ENCODE measurements around the gene ESRRA. TPM values are rescaled to one million over a fixed set of nuclear protein-coding genes. Genes with fewer than 3 reads are reported as not detected.

Gene ESRRA
- total RNA-seq, 1 experiment from 2014 or later, result 61.0 TPM

- BruUV-seq (replicated peaks), result no TSS peak
Measured at GRCh38 chr11:64268893-64269539, 36.3 kb upstream of the ESRRA start.

GRCh38 chr11:64269540-64270220, 35.6 kb upstream of the ESRRA start:
- peak; percentile 99 for DNase-seq
- intact Hi-C loops (cut with micrococcal nuclease; ENCODE audit: unreplicated experiment), result loop anchor here (1.0 kb wide), 5 partner anchors 16 to 65 kb away; partner anchors contain the start of genes ESRRA, FKBP2 and GPR137
- TF ChIP-seq CTCF (conservative IDR thresholded peaks at IDR 0.05), result peak; percentile 35; the same call in 1 of the 2 replicates
- TF ChIP-seq EZH2 (IDR thresholded peaks at IDR 0.05; ENCODE audit: low read depth), result no peak
- BruUV-seq (replicated peaks), result TSS peak; percentile 59
- H3K4me3 ChIP-seq, result peak overlapping the region; percentile 63
- ChIA-PET POLR2A (ENCODE audit: unreplicated experiment) (interaction anchor here (0.5 to 0.7 kb wide), 6 partner anchors 18 to 1542 kb away, joined by 3 to 13 read pairs (median 4); partner anchors contain the start of genes FKBP2, HNRNPUL2 and TRMT112), CTCF (interaction anchor here (0.5 to 1.0 kb wide), 5 partner anchors 18 to 1063 kb away, joined by 3 to 6 read pairs (median 5); partner anchors contain the start of gene PRDX5)
- H2AFZ ChIP-seq, result peak overlapping the region; percentile 78
- no peaks in the 10 kb centered on the region for H3K9me2 ChIP-seq (ENCODE audit: insufficient read depth)
- no peaks in the 10 kb centered on the region for H3K27me3 ChIP-seq (ENCODE audit: insufficient read depth, low read depth)
- H4K20me1 ChIP-seq (ENCODE audit: insufficient read depth), result no peaks in the 10 kb centered on the region
- no peaks in the 10 kb centered on the region for H3K36me3 ChIP-seq (ENCODE audit: low read depth)
- peaks cover 54% of the 10 kb centered on the region for H3F3A ChIP-seq (ENCODE audit: insufficient read depth, low read depth)
- H3K4me1 ChIP-seq (replicated peaks; ENCODE audit: insufficient read depth), result peaks cover 25% of the 10 kb centered on the region
- no peaks in the 10 kb centered on the region for H3K9me3 ChIP-seq (ENCODE audit: insufficient read depth, low read depth)
- peak overlapping the region; percentile 91 for H3K4me2 ChIP-seq
- peak overlapping the region; percentile 89 for H3K27ac ChIP-seq
- H3K79me2 ChIP-seq (ENCODE audit: low read depth), result peaks cover 25% of the 10 kb centered on the region

More at GRCh38 chr11:64268893-64269539, 36.3 kb upstream of the ESRRA start:
- no peaks in the 10 kb centered on the region for H3K36me3 ChIP-seq (ENCODE audit: low read depth)
- ChIA-PET CTCF (interaction anchor here (0.5 to 1.3 kb wide), 4 partner anchors 17 to 1064 kb away, joined by 3 to 6 read pairs (median 4); partner anchors contain the start of gene PRDX5), POLR2A (ENCODE audit: unreplicated experiment) (interaction anchor here (0.5 to 0.6 kb wide), 3 partner anchors 17 to 55 kb away, joined by 3 to 13 read pairs (median 4); partner anchors contain the start of gene FKBP2)
- H3K79me2 ChIP-seq (ENCODE audit: low read depth), result peaks cover 22% of the 10 kb centered on the region
- TF ChIP-seq EZH2 (IDR thresholded peaks at IDR 0.05; ENCODE audit: low read depth) (no peak), CTCF (conservative IDR thresholded peaks at IDR 0.05) (no peak)
- peak overlapping the region; percentile 63 for H3K4me3 ChIP-seq
- peak overlapping the region; percentile 91 for H3K4me2 ChIP-seq
- H3F3A ChIP-seq (ENCODE audit: insufficient read depth, low read depth), result peaks cover 49% of the 10 kb centered on the region
- H3K9me2 ChIP-seq (ENCODE audit: insufficient read depth), result no peaks in the 10 kb centered on the region
- H3K27ac ChIP-seq, result peak overlapping the region; percentile 89
- DNase-seq, result peak; percentile 67 to 78
- H4K20me1 ChIP-seq (ENCODE audit: insufficient read depth), result no peaks in the 10 kb centered on the region
- H2AFZ ChIP-seq, result peak overlapping the region; percentile 78
- intact Hi-C loops (cut with micrococcal nuclease; ENCODE audit: unreplicated experiment), result no loop called here
- no peaks in the 10 kb centered on the region for H3K27me3 ChIP-seq (ENCODE audit: insufficient read depth, low read depth)
- H3K4me1 ChIP-seq (replicated peaks; ENCODE audit: insufficient read depth), result peaks cover 25% of the 10 kb centered on the region
- no peaks in the 10 kb centered on the region for H3K9me3 ChIP-seq (ENCODE audit: insufficient read depth, low read depth)

- DNase-seq, result peak in 1 of 2 experiments; percentile 18
- H3K4me3 ChIP-seq, result no peak overlapping the region
- H3K36me3 ChIP-seq (ENCODE audit: low read depth), result no peaks in the 10 kb centered on the region
- no peak overlapping the region for H3K27ac ChIP-seq
- no peaks in the 10 kb centered on the region for H4K20me1 ChIP-seq (ENCODE audit: insufficient read depth)
- H3K9me2 ChIP-seq (ENCODE audit: insufficient read depth), result no peaks in the 10 kb centered on the region
- BruUV-seq (replicated peaks), result no TSS peak
- no peaks in the 10 kb centered on the region for H3K27me3 ChIP-seq (ENCODE audit: insufficient read depth, low read depth)
- POLR2A ChIA-PET (ENCODE audit: unreplicated experiment), result interaction anchor here (0.7 kb wide), 1 partner anchor 662 kb away, joined by 18 read pairs; no protein-coding TSS in a partner anchor
- peaks cover 53% of the 10 kb centered on the region for H3F3A ChIP-seq (ENCODE audit: insufficient read depth, low read depth)
- intact Hi-C loops (cut with micrococcal nuclease; ENCODE audit: unreplicated experiment), result no loop called here
- peaks cover 29% of the 10 kb centered on the region for H3K4me1 ChIP-seq (replicated peaks; ENCODE audit: insufficient read depth)
- H3K79me2 ChIP-seq (ENCODE audit: low read depth), result peaks cover 25% of the 10 kb centered on the region
- CTCF ChIA-PET, result interaction anchor here (1.0 to 1.1 kb wide), 2 partner anchors 29 to 57 kb away, joined by 3 to 5 read pairs; no protein-coding TSS in a partner anchor
- no peak overlapping the region for H2AFZ ChIP-seq
- no peaks in the 10 kb centered on the region for H3K9me3 ChIP-seq (ENCODE audit: insufficient read depth, low read depth)
- no peak overlapping the region for H3K4me2 ChIP-seq
- TF ChIP-seq EZH2 (IDR thresholded peaks at IDR 0.05; ENCODE audit: low read depth) (no peak), CTCF (conservative IDR thresholded peaks at IDR 0.05) (no peak)
Measured at GRCh38 chr11:64275031-64275800, 30.1 kb upstream of the ESRRA start.
